Mesodermal cell (in vitro differentiated cells): Measurements from ENCODE around the gene HK2.
A peak's percentile ranks its signal among the peaks of the same experiment; 100 is the strongest.
"Not testable (repeated sequence)": the region's sequence is repeated elsewhere in the genome, so short reads cannot be mapped to it uniquely, and the experiment has no call there.

Experiments
- H3K27ac ChIP-seq: 2 replicates; pipeline ENCODE4 v1.7.0; 2013; ENCODE audit warnings: mild to moderate bottlenecking, low read depth, low read length, moderate library complexity; ENCODE audit not compliant: severe bottlenecking
- H3K36me3 ChIP-seq: 2 replicates; pipeline ENCODE4 v1.7.1; 2013; ENCODE audit warnings: mild to moderate bottlenecking, low read length, moderate library complexity; ENCODE audit not compliant: control insufficient read depth, insufficient read depth
- H3K4me1 ChIP-seq: one replicate; pipeline ENCODE4 v1.7.1; 2013; ENCODE audit warnings: mild to moderate bottlenecking, low read length; ENCODE audit not compliant: insufficient read depth, control insufficient read depth, poor library complexity, severe bottlenecking
- H3K4me3 ChIP-seq: 2 replicates; pipeline ENCODE4 v1.7.0; 2013; ENCODE audit warnings: low read length, control low read depth, mild to moderate bottlenecking; ENCODE audit not compliant: insufficient read depth, poor library complexity, severe bottlenecking; ENCODE audit errors: extremely low read depth
- H3K9me3 ChIP-seq: 2 replicates; pipeline ENCODE4 v1.7.1; 2013; ENCODE audit warnings: mild to moderate bottlenecking, low read length, moderate library complexity; ENCODE audit not compliant: control insufficient read depth
- WGBS, 2 experiments: methylation state at CpG; one replicate each; pipeline ENCODE4 v1.1.5; 2013; ENCODE audit warnings: missing lambda C conversion rate in 2 of 2; ENCODE audit not compliant: insufficient coverage in 2 of 2; 5-methylcytosine and 5-hydroxymethylcytosine counted together

Gene HK2

DNA sequence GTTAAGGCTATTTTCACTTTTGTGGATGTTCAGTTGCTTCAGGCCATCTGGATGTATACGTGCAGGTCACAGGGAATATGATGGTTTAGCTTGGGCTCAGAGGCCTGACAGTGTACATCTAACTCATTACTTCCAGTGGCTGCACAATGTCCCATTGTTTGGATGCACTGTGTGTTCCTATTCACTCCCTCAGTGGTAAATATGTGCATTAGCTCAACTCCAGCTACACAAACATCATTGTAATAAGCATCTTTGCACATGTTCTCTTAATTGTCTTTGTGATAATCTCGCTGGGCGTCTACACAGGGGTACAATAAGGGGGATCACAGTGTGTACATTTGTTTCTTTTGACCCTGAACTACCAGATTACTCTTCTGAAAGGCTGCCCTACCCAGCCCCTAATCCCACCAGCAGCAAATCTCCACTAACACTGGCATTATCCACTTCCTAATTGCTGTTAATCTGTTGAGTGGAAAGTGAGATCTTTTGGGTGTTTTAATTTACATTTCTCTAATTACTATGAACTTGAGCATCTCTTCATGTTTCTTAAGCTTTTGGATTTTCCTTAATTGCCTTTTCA lies 68.4 kb downstream of the HK2 start:
- WGBS, 2 experiments: 100% methylated on average over 1 to 3 of the region's 3 CpGs

DNA sequence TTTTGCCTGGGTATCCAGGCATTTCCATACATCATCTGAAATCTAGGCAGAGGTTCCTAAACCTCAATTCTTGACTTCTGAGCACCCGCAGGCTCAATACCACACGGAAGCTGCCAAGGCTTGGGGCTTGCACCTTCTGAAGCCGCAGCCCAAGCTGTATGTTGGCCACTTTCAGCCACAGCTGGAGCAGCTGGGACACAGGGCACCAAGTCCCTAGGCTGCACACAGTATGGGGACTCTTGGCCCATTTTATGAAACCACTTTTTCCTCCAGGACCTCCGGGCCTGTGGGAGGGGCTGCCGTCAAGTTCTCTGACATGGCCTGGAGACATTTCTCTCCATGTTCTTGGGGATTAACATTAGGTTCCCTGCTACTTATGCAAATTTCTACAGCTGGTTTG lies 72.5 kb downstream of the HK2 start:
- Histone ChIP-seq H3K4me1 (no peaks in the 10 kb centered on the region), H3K4me3 (no peak overlapping the region), H3K27ac (no peak overlapping the region), H3K36me3 (no peaks in the 10 kb centered on the region), H3K9me3 (no peaks in the 10 kb centered on the region)
- 95 to 100% methylated on average over 5 of the region's 5 CpGs for WGBS, 2 experiments

More for the DNA sequence above, 68.4 kb downstream of the HK2 start:
- no peaks in the 10 kb centered on the region for H3K9me3 ChIP-seq
- H3K4me3 ChIP-seq: no peak overlapping the region
- no peaks in the 10 kb centered on the region for H3K36me3 ChIP-seq
- H3K27ac ChIP-seq: no peak overlapping the region
- H3K4me1 ChIP-seq: no peaks in the 10 kb centered on the region

DNA sequence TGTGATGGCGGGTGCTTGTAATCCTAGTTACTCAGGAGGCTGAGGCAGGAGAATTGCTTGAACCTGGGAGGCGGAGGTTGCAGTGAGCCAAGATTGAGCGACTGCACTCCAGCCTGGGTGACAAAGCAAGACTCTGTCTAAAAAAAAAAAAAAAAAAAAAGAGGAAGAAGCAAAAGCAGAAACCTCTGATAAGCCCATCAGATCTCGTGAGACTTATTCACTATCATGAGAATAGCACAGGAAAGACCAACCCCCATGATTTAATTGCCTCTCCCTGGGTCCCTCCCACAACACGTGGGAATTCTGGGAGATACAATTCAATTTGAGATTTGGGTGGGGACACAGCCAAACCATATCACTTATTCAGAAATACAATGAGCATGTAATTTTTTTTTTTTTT lies 73.6 kb downstream of the HK2 start:
- not testable (repeated sequence) for H3K36me3 ChIP-seq, H3K4me3 ChIP-seq, H3K9me3 ChIP-seq, H3K4me1 ChIP-seq, H3K27ac ChIP-seq
- WGBS, 2 experiments: 100% methylated on average over 1 of the region's 5 CpGs; no CpG with 5 or more reads in 1 of the 2 experiments

DNA sequence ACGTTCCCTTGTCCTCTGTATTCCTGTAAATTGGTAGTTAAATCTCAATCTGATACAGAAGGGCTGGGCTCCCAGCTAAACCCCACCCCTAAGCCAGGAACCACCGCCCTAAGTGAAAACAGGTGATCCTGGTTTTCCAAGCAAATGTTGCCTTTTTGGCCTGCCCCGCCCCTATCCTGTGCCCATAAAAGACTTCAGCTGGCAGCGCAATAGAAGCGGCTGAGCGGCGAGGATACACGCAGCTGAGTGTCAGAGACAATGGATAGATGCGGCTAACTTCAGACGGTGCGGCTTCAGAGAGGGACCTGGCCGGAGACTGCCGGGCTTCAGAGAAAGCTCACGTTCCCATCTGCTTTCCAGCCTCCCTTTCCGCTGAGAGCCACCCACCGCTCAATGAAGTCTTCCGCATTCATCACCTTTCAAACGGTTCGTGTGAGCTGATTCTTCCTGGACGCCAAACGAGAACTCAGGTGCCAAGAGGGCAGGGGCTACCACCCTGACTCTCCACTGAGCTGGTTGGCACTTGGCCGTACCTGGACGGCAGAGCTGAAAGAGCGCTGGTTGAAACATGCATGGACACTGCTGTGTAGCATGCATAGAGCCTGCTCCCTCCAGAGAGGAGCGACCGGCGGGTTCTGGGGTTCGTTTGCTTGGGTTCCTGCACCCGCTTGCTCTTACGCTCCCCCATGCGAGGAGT lies 75.0 kb downstream of the HK2 start:
- 90 to 93% methylated on average over 27 to 29 of the region's 31 CpGs for WGBS, 2 experiments
- H3K4me3 ChIP-seq: no peak overlapping the region

DNA sequence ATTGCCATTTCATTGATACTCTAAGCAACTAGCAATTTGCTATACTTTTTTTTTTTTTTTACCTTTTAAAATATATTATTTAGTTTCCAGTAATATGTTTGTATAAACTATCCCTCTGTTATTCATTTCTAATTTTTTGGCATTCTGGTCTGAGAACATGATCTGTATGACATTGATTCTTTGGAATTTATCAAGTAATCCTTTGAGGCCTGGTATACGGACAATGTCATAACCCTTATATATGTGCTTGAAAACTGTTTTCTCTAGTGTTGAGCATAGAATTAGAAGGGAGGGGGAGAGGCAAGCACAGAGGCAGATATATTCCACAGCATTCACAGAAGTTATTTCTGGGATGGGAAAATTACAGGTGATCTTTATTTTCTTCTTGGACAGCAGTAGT lies 76.3 kb downstream of the HK2 start:
- H3K4me1 ChIP-seq: no peaks in the 10 kb centered on the region
- H3K36me3 ChIP-seq: no peaks in the 10 kb centered on the region
- no peaks in the 10 kb centered on the region for H3K9me3 ChIP-seq
- WGBS, 2 experiments: 100% methylated on average over 1 of the region's 1 CpG; no CpG with 5 or more reads in 1 of the 2 experiments
- no peak overlapping the region for H3K27ac ChIP-seq
- no peak overlapping the region for H3K4me3 ChIP-seq

More for the DNA sequence above, 75.0 kb downstream of the HK2 start:
- H3K9me3 ChIP-seq: no peaks in the 10 kb centered on the region
- H3K27ac ChIP-seq: no peak overlapping the region
- no peaks in the 10 kb centered on the region for H3K36me3 ChIP-seq
- no peaks in the 10 kb centered on the region for H3K4me1 ChIP-seq

DNA sequence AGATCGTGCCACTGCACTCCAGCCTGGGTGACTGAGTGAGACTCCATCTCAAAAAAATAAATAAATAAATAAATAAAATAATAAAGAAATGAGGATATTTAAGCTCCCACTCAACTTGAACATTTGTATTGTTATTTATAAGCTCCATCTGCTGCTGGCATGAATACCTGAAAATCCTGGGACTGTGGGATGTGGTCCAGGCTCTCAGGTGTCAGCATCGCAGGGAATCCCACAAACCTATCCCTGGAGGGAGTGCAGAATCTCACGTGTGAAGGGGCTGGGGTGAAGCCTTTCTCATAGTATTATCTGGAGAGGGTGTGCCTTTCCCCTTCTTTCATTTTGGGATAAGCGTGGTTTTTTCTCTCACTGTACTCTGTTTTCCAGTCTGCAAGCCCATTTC lies 77.1 kb downstream of the HK2 start:
- Histone ChIP-seq H3K36me3 (no peaks in the 10 kb centered on the region), H3K4me1 (no peaks in the 10 kb centered on the region), H3K9me3 (no peaks in the 10 kb centered on the region), H3K4me3 (no peak overlapping the region), H3K27ac (no peak overlapping the region)
- WGBS, 2 experiments: 71 to 83% methylated on average over 2 of the region's 4 CpGs

DNA sequence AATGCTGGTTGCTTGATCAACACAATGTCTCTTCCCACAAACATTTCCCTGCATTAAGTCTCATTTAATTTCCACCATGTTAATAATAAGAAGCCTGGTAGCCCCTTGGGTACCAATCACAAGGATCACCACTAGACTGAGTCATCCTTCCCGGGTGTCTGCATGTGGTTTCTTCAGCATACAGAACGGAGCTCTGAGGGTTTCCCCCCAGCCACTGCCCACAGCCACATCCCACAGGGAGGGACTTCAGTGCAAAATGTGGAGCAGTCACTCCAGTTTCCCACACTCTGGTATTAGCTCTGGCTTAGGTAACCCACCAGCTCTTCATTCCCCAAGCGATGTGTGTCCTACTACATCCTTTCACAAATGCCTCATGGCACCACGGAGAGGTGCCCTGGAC lies 81.8 kb downstream of the HK2 start:
- peaks cover 3% of the 10 kb centered on the region for H3K4me1 ChIP-seq
- H3K36me3 ChIP-seq: no peaks in the 10 kb centered on the region
- no peaks in the 10 kb centered on the region for H3K9me3 ChIP-seq
- 92 to 98% methylated on average over 4 of the region's 4 CpGs for WGBS, 2 experiments
- H3K4me3 ChIP-seq: no peak overlapping the region
- H3K27ac ChIP-seq: no peak overlapping the region

DNA sequence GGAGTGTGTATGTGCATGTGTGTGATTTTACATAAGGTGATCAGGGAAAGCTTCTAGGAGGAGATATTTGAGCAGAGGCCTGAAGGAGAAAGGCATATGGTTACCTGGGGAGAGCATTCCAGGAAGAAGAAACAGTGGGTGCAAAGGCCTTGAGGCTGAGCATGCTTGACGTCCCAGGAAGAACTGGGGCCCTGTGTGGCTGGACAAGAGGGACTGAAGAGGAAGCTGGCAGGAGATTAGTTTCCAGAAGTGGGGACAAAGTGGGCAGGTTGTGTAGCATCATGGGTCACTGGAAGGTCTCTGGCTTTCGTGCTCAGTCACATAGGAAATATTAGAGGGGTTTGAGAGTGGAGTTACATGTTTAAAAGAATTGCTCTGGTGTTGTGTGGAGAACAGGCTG lies 82.5 kb downstream of the HK2 start:
- H3K36me3 ChIP-seq: no peaks in the 10 kb centered on the region
- WGBS, 2 experiments: 82 to 88% methylated on average over 1 to 2 of the region's 2 CpGs
- H3K9me3 ChIP-seq: no peaks in the 10 kb centered on the region
- no peak overlapping the region for H3K4me3 ChIP-seq
- no peak overlapping the region for H3K27ac ChIP-seq
- peaks cover 3% of the 10 kb centered on the region for H3K4me1 ChIP-seq

DNA sequence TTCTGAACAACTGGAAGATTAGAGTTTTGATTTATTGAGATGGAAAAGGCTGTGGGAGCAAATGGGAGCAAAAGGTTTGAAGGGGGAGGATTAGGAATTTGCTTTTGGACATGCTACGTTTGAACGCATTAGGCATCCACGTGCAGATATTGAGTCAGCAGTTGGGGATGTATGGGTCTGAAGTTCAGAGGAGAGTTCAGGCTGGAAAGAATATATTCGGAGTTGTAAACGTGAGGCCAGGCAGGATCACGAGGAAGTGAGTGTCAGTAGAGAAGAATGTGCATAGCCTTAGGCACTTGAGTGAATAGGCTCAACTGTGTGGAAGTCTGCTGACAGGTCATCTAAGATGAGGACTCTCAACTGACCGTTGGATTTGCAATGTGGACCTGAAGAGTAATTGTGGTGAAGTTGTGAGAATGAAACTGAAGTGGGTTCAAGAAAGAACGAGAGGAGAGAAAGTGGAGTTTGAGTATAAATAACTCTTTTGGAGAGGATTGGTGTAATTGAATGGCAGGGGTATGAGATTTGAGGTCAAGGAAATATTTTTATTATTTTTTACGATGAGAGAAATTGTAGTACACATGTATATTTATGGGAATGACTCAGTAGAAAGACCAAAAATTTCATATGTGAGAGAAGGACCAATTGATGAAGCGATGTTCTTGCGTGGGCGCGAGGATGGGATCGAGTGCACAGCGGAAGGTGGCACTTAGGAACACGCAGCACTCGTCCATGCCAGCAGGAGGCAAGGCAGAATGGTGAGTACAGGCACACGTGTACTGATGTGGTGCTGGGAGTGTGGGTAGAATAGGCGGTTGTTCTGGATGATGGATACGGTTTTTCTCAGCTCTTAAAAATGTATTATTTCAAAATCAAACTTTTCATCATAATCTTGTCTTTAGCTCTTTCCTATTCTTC lies 84.0 kb downstream of the HK2 start:
- no peaks in the 10 kb centered on the region for H3K36me3 ChIP-seq
- WGBS, 2 experiments: 84 to 85% methylated on average over 17 of the region's 20 CpGs
- H3K9me3 ChIP-seq: no peaks in the 10 kb centered on the region
- no peak overlapping the region for H3K4me3 ChIP-seq
- peaks cover 3% of the 10 kb centered on the region for H3K4me1 ChIP-seq
- no peak overlapping the region for H3K27ac ChIP-seq

DNA sequence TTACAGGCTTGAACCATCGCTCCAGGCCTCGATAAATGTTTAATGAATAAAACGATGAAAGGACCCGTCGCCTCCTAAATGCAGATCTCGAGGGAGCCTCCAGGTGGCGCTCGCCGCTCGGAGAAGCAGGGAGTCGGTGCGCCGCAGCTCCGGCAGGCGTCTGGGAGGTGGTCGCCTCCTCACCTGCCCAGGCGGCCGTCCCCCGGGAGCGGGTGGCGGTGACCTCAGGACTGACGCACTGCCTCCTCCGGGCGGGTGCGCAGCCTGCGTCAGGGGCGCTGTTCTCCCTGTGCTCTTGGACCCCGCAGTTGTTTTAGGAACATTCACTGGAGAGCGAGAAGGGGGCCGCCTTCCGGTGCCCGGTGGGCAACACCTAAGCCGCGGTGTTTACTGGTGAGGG lies 85.9 kb downstream of the HK2 start:
- Histone ChIP-seq H3K4me1 (peaks cover 3% of the 10 kb centered on the region), H3K36me3 (no peaks in the 10 kb centered on the region), H3K9me3 (no peaks in the 10 kb centered on the region), H3K4me3 (peak overlapping the region; percentile 21), H3K27ac (no peak overlapping the region)
- 7 to 12% methylated on average over 22 to 30 of the region's 34 CpGs for WGBS, 2 experiments
